GM12878 (cell line): ENCODE measurements around the gene LDLR. TPM values are rescaled to one million over a fixed set of nuclear protein-coding genes. Genes with fewer than 3 reads are reported as not detected.
"Not testable (repeated sequence)": the region's sequence is repeated elsewhere in the genome, so short reads cannot be mapped to it uniquely, and the experiment has no call there.

Source experiments
- ATAC-seq: fragments of 200-7000 bp; cut with Tn5 transposase; 3 replicates; pipeline ENCODE4 v1.9.1; 2020; ENCODE audit warnings: mild to moderate bottlenecking, moderate library complexity
- BruUV-seq: library from RNA; stranded (reverse); fragments of 400-500 nt; replicated peaks from 2 replicates; lab custom pipeline; 2021; lab: Mats Ljungman, UMichigan
- CTCF ChIA-PET: fragments of 300-600 bp; sonication (Branson Sonifier 250); formaldehyde crosslinking; extraction: SDS; loops from one replicate; lab custom pipeline; 2021; ENCODE audit warnings: inconsistent platforms; lab: Yijun Ruan, JAX
- POLR2A ChIA-PET: fragments of 350-600 bp; formaldehyde crosslinking; extraction: SDS; loops from one replicate; lab custom pipeline; 2021; ENCODE audit warnings: inconsistent platforms; lab: Charles Lee
- RAD21 ChIA-PET: fragments of 300-600 bp; sonication (Branson Sonifier 250); formaldehyde crosslinking; loops from one replicate; lab custom pipeline; 2023; ENCODE audit warnings: antibody characterized with exemption; ENCODE audit not compliant: unreplicated experiment; lab: Charles Lee
- SMC1A ChIA-PET: fragments of 300-600 bp; sonication (Branson Sonifier 250); formaldehyde crosslinking; loops from one replicate; lab custom pipeline; 2023; ENCODE audit not compliant: unreplicated experiment, uncharacterized antibody; lab: Charles Lee
- DNase-seq: peaks from one replicate; pipeline ENCODE4 v3.0.0-alpha.2; 2011; ENCODE audit warnings: low read depth, low spot score
- FAIRE-seq: peaks from 3 replicates; lab custom pipeline; 2011; peaks lifted over from hg19 to GRCh38; lab: Jason Lieb, UNC
- H2AFZ ChIP-seq: 2 replicates; pipeline ENCODE4 v1.6.0; 2011; ENCODE audit warnings: low read depth, low read length, control low read depth; ENCODE audit not compliant: control insufficient read depth
- H3K27ac ChIP-seq: 2 replicates; pipeline ENCODE4 v1.5.1; 2011; ENCODE audit warnings: control low read depth; ENCODE audit not compliant: control insufficient read depth, insufficient read depth
- H3K27me3 ChIP-seq, 2 experiments: replicated peaks in 1 of 2; 2 replicates each; pipeline versions ENCODE4 v1.6.0 to v1.6.1; 2011; ENCODE audit warnings: low read length in 1 of 2; ENCODE audit not compliant: control insufficient read depth in 2 of 2, insufficient read depth in 2 of 2
- H3K36me3 ChIP-seq, 2 experiments: 2 replicates each; pipeline ENCODE4 v1.5.1; 2011; ENCODE audit warnings: low read length in 1 of 2; ENCODE audit not compliant: control insufficient read depth in 2 of 2, insufficient read depth in 2 of 2
- H3K4me1 ChIP-seq: 2 replicates; pipeline ENCODE4 v1.6.1; 2011; ENCODE audit warnings: mild to moderate bottlenecking, low read length, moderate library complexity, mixed read lengths; ENCODE audit not compliant: control insufficient read depth, insufficient read depth
- H3K4me2 ChIP-seq: 2 replicates; pipeline ENCODE4 v1.6.0; 2011; ENCODE audit warnings: control low read depth; ENCODE audit not compliant: control insufficient read depth, insufficient read depth
- H3K4me3 ChIP-seq: fragments of 200-600 bp; sonication (generic); 2 replicates; pipeline ENCODE4 v1.5.1; 2016
- H3K79me2 ChIP-seq: 2 replicates; pipeline ENCODE4 v1.6.0; 2011; ENCODE audit warnings: low read length; ENCODE audit not compliant: control insufficient read depth, insufficient read depth
- H3K9ac ChIP-seq: 2 replicates; pipeline ENCODE4 v1.8.0; 2011; ENCODE audit warnings: low read length, control low read depth, mixed read lengths; ENCODE audit not compliant: control insufficient read depth, insufficient read depth
- H3K9me3 ChIP-seq: replicated peaks from 3 replicates; pipeline ENCODE4 v1.5.1; 2011; ENCODE audit warnings: mild to moderate bottlenecking, low read length; ENCODE audit not compliant: control insufficient read depth, insufficient read depth
- H4K20me1 ChIP-seq: 2 replicates; pipeline ENCODE4 v1.6.0; 2011; ENCODE audit not compliant: control insufficient read depth, insufficient read depth
- POLR2A ChIP-seq: IDR thresholded peaks from 2 replicates; pipeline ENCODE4 v1.6.1; 2011; ENCODE audit warnings: low read depth, mild to moderate bottlenecking, low read length
- WGBS: methylation state at CpG from one replicate; pipeline ENCODE4 v1.1.6; 2016; ENCODE audit warnings: low lambda C conversion rate; ENCODE audit not compliant: insufficient replicate concordance, insufficient coverage; ENCODE audit errors: missing lambda C conversion rate; 5-methylcytosine and 5-hydroxymethylcytosine counted together
- in situ Hi-C: fragments of 300-500 bp; cut with MboI; formaldehyde crosslinking; loops from 9 replicates; pipeline ENCODE4 v1.14.3; 2018; ENCODE audit warnings: mixed read lengths
- intact Hi-C: fragments of 100-400 bp; cut with micrococcal nuclease; formaldehyde crosslinking; loops from one replicate; pipeline ENCODE4 v1.14.2; 2022; ENCODE audit not compliant: unreplicated experiment
- polyA plus RNA-seq, 11 experiments: library from polyadenylated mRNA; depleted of rRNA in 4 of 11; unstranded in 6 of 11; stranded (reverse) in 5 of 11; fragments of >200 nt; fragmentation: Nextera tagmentation in 4 of 11; fragmentation: Illumina TruSeq in 1 of 11; extraction: Ambion mirVana in 4 of 11; extraction: Trizol in 1 of 11; gene quantifications; 1 replicate in 1 of 11; 2 replicates in 10 of 11; pipeline versions ENCODE4 v1.2.1 to v1.2.3, GENCODE V29; 2011 to 2016; ENCODE audit warnings: inconsistent platforms in 2 of 11, missing spikeins in 2 of 11, low read depth in 1 of 11
- total RNA-seq, 4 experiments: library from RNA; depleted of rRNA in 3 of 4; stranded (reverse); fragments of >200 nt in 3 of 4; fragmentation: Illumina TruSeq in 1 of 4; extraction: Trizol in 1 of 4; gene quantifications; 2 replicates each; pipeline versions ENCODE4 v1.2.1 to v1.2.3, GENCODE V29; 2013 to 2021
- TF ChIP-seq, protein P1 (sequence below): fragments of 450-650 bp; IDR thresholded peaks from 2 replicates; pipeline ENCODE4 v1.6.1; 2016; ENCODE audit warnings: mild to moderate bottlenecking

Gene LDLR
- total and polyA plus RNA-seq, 10 of the 15 experiments (the other 5 are each of a cell fraction or from before 2014, with no cell fraction given): 11.3 to 59.2 (median 27.3) TPM

- ChIA-PET SMC1A (no interaction called here), RAD21 (no interaction called here)
- Histone ChIP-seq H3K79me2 (no peaks in the 10 kb centered on the region), H3K36me3 (peaks cover 30 to 42% of the 10 kb centered on the region in 2 experiments), H3K9me3 (no peaks in the 10 kb centered on the region), H3K9ac (no peak overlapping the region), H2AFZ (no peak overlapping the region), H3K4me3 (no peak overlapping the region), H3K27ac (no peak overlapping the region), H3K27me3 (no peaks in the 10 kb centered on the region), H3K4me2 (no peak overlapping the region), H4K20me1 (no peaks in the 10 kb centered on the region)
- FAIRE-seq (no peak), DNase-seq (no peak)
- no TSS peak for BruUV-seq
- intact Hi-C loops: no loop called here
- 100% methylated on average over 9 of the region's 9 CpGs for WGBS
- TF ChIP-seq, protein P1, sequence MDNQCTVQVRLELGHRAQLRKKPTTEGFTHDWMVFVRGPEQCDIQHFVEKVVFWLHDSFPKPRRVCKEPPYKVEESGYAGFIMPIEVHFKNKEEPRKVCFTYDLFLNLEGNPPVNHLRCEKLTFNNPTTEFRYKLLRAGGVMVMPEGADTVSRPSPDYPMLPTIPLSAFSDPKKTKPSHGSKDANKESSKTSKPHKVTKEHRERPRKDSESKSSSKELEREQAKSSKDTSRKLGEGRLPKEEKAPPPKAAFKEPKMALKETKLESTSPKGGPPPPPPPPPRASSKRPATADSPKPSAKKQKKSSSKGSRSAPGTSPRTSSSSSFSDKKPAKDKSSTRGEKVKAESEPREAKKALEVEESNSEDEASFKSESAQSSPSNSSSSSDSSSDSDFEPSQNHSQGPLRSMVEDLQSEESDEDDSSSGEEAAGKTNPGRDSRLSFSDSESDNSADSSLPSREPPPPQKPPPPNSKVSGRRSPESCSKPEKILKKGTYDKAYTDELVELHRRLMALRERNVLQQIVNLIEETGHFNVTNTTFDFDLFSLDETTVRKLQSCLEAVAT: no peak
- TF ChIP-seq POLR2A: peak; percentile 29; the same call in 1 of the 2 replicates
- TF ChIP-seq, all 136 proteins: peak for 1
- no peaks in the 10 kb centered on the region for H3K4me1 ChIP-seq
- in situ Hi-C loops: no loop called here
- ChIA-PET CTCF (no interaction called here), POLR2A (no interaction called here)
- ATAC-seq: no peak
Observed at GRCh38 chr19:11116507-11116906, 27.2 kb downstream of the LDLR start.

- H3K27me3 ChIP-seq, H3K79me2 ChIP-seq, POLR2A ChIA-PET, H3K9ac ChIP-seq, SMC1A ChIA-PET, H4K20me1 ChIP-seq, CTCF ChIA-PET, H3K9me3 ChIP-seq, in situ Hi-C loops, intact Hi-C loops, H3K4me3 ChIP-seq, FAIRE-seq, DNase-seq, BruUV-seq, H3K27ac ChIP-seq, H3K4me1 ChIP-seq, ATAC-seq, H3K4me2 ChIP-seq, H2AFZ ChIP-seq: not testable (repeated sequence)
- RAD21 ChIA-PET: interaction anchor here (1.0 kb wide), 1 partner anchor 81 kb away, joined by 3 read pairs; no protein-coding TSS in a partner anchor
- peaks cover 23% of the 10 kb centered on the region in 2 experiments; a peak in 3 of 4 replicates for H3K36me3 ChIP-seq
- 93% methylated on average over 13 of the region's 17 CpGs for WGBS
Observed at GRCh38 chr19:11121963-11122362, 32.7 kb downstream of the LDLR start.
